T-helper 1 cell treated with Interleukin-12 subunit alpha and Interleukin-12 subunit beta and Interleukin-4 antibody, amounts not matched to agents 30 μg/mL and 1 μg/mL, for 36 hours (primary cell): ENCODE data around the gene PCDHA11.
"Not testable (repeated sequence)": the region's sequence is repeated elsewhere in the genome, so short reads cannot be mapped to it uniquely, and the experiment has no call there.

Experiments used
- H3K27ac Mint-ChIP-seq: one replicate; pipeline ENCODE4 v1.8.0; 2021; ENCODE audit warnings: mild to moderate bottlenecking, mixed read lengths
- H3K27me3 Mint-ChIP-seq: one replicate; pipeline ENCODE4 v1.8.0; 2021; ENCODE audit warnings: low read depth, mixed read lengths
- H3K36me3 Mint-ChIP-seq: one replicate; pipeline ENCODE4 v1.8.0; 2021; ENCODE audit warnings: low read depth, mixed read lengths
- H3K4me1 Mint-ChIP-seq: one replicate; pipeline ENCODE4 v1.8.0; 2021; ENCODE audit warnings: low read depth, mixed read lengths
- H3K4me3 Mint-ChIP-seq: one replicate; pipeline ENCODE4 v1.8.0; 2021; ENCODE audit warnings: mild to moderate bottlenecking, moderate library complexity, mixed read lengths
- H3K9me3 Mint-ChIP-seq: one replicate; pipeline ENCODE4 v1.8.0; 2021; ENCODE audit warnings: mixed read lengths

The PCDHA11 gene

GRCh38 chr5:140868721-140869554 is at the start of gene PCDHA11:
Gene PCDHA11, plus strand, starts transcription at chr5:140868957. Its CDS starts 147 bp downstream, at chr5:140869104.
- Mint-ChIP-seq H3K4me3 (no peak within 1 kb of the TSS), H3K27me3 (no peaks in the 10 kb centered on the region), H3K36me3 (no peaks in the 10 kb centered on the region), H3K9me3 (peaks cover 21% of the 10 kb centered on the region), H3K27ac (no peak within 1 kb of the TSS), H3K4me1 (no peaks in the 10 kb centered on the region)

GRCh38 chr5:140821375-140822280 is 47.1 kb upstream of the PCDHA11 start, which contains the start of gene PCDHA5:
Gene PCDHA5, plus strand, starts transcription at chr5:140821613.
- H3K9me3 Mint-ChIP-seq, result peaks cover 23% of the 10 kb centered on the region
- no peak within 1 kb of the TSS for H3K4me3 Mint-ChIP-seq
- H3K4me1 Mint-ChIP-seq, result no peaks in the 10 kb centered on the region
- no peaks in the 10 kb centered on the region for H3K27me3 Mint-ChIP-seq
- H3K27ac Mint-ChIP-seq, result no peak within 1 kb of the TSS
- H3K36me3 Mint-ChIP-seq, result no peaks in the 10 kb centered on the region

- Mint-ChIP-seq H3K27ac (no peak overlapping the region), H3K27me3 (no peaks in the 10 kb centered on the region)
Measured at GRCh38 chr5:140822281-140822629, 46.5 kb upstream of the PCDHA11 start.

GRCh38 chr5:140822969-140823368 is 45.8 kb upstream of the PCDHA11 start:
- not testable (repeated sequence) for H3K27me3 Mint-ChIP-seq, H3K4me1 Mint-ChIP-seq, H3K27ac Mint-ChIP-seq, H3K36me3 Mint-ChIP-seq, H3K4me3 Mint-ChIP-seq
- H3K9me3 Mint-ChIP-seq, result peaks cover 27% of the 10 kb centered on the region

More at GRCh38 chr5:140822281-140822629, 46.5 kb upstream of the PCDHA11 start:
- Mint-ChIP-seq H3K4me1 (no peaks in the 10 kb centered on the region), H3K36me3 (no peaks in the 10 kb centered on the region), H3K9me3 (peaks cover 28% of the 10 kb centered on the region), H3K4me3 (no peak overlapping the region)

- no peak overlapping the region for H3K4me3 Mint-ChIP-seq
- peaks cover under 1% of the 10 kb centered on the region for H3K36me3 Mint-ChIP-seq
- H3K27ac Mint-ChIP-seq, result no peak overlapping the region
- H3K27me3 Mint-ChIP-seq, result no peaks in the 10 kb centered on the region
- H3K4me1 Mint-ChIP-seq, result no peaks in the 10 kb centered on the region
- H3K9me3 Mint-ChIP-seq, result peaks cover 27% of the 10 kb centered on the region
Measured at GRCh38 chr5:140823475-140823874, 45.3 kb upstream of the PCDHA11 start.

- Mint-ChIP-seq H3K36me3 (peaks cover 3% of the 10 kb centered on the region), H3K4me1 (no peaks in the 10 kb centered on the region), H3K27me3 (no peaks in the 10 kb centered on the region), H3K9me3 (peaks cover 36% of the 10 kb centered on the region), H3K4me3 (no peak within 1 kb of the TSS), H3K27ac (peak within 1 kb of the TSS; percentile 36)
Measured at GRCh38 chr5:140827704-140828361, 40.9 kb upstream of the PCDHA11 start, which contains the start of gene PCDHA6. Gene PCDHA6, plus strand, starts transcription at chr5:140827960. Its CDS starts 132 bp downstream, at chr5:140828092.

- Mint-ChIP-seq H3K4me3 (no peak overlapping the region), H3K27ac (peak overlapping the region; percentile 36), H3K9me3 (peaks cover 39% of the 10 kb centered on the region), H3K27me3 (no peaks in the 10 kb centered on the region), H3K4me1 (no peaks in the 10 kb centered on the region), H3K36me3 (peaks cover 3% of the 10 kb centered on the region)
Measured at GRCh38 chr5:140828362-140828737, 40.4 kb upstream of the PCDHA11 start.

GRCh38 chr5:140829511-140830501 is 39.0 kb upstream of the PCDHA11 start:
- H3K27ac Mint-ChIP-seq, H3K27me3 Mint-ChIP-seq: not testable (repeated sequence)

GRCh38 chr5:140833993-140834392 is 34.8 kb upstream of the PCDHA11 start, which contains the start of gene PCDHA7:
Gene PCDHA7, plus strand, starts transcription at chr5:140834269. Its CDS starts 115 bp downstream, at chr5:140834384.
- Mint-ChIP-seq H3K27me3 (no peaks in the 10 kb centered on the region), H3K27ac (no peak within 1 kb of the TSS), H3K4me1 (no peaks in the 10 kb centered on the region), H3K9me3 (peaks cover 29% of the 10 kb centered on the region), H3K4me3 (no peak within 1 kb of the TSS), H3K36me3 (no peaks in the 10 kb centered on the region)

More at GRCh38 chr5:140829511-140830501, 39.0 kb upstream of the PCDHA11 start:
- not testable (repeated sequence) for H3K4me1 Mint-ChIP-seq, H3K36me3 Mint-ChIP-seq, H3K4me3 Mint-ChIP-seq
- H3K9me3 Mint-ChIP-seq, result peaks cover 47% of the 10 kb centered on the region

GRCh38 chr5:140834439-140835008 is 34.2 kb upstream of the PCDHA11 start:
- H3K9me3 Mint-ChIP-seq, result peaks cover 27% of the 10 kb centered on the region
- H3K36me3 Mint-ChIP-seq, H3K27ac Mint-ChIP-seq, H3K4me3 Mint-ChIP-seq, H3K27me3 Mint-ChIP-seq, H3K4me1 Mint-ChIP-seq: not testable (repeated sequence)

GRCh38 chr5:140835622-140836510 is 32.9 kb upstream of the PCDHA11 start:
- no peaks in the 10 kb centered on the region for H3K36me3 Mint-ChIP-seq
- H3K4me1 Mint-ChIP-seq, result no peaks in the 10 kb centered on the region
- peaks cover 31% of the 10 kb centered on the region for H3K9me3 Mint-ChIP-seq
- H3K27ac Mint-ChIP-seq, result no peak overlapping the region
- H3K27me3 Mint-ChIP-seq, result no peaks in the 10 kb centered on the region
- no peak overlapping the region for H3K4me3 Mint-ChIP-seq
